Measurements from ENCODE around the gene GPC6.

The GPC6 gene

DNA sequence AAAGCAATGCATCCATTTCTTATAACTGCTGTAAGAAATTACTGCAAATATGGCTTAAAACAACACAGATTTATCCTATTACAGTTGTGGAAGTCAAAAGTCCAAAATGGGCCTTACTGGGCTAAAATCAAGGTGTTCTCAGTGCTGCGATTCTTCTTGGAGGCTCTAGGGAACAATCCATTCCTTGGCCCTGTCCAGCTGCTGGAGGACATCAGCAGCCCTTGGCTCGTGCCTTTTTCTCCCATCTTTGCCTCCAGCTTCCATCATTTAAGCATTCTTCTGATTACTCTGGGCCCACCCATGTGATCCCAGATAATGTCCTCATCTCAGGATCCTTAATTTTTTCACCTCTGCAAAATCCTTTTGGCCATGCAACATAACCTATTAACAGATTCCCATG, 645.8 kb downstream of the GPC6 start:
- Histone ChIP-seq H3K4ac (ENCODE audit: low read depth, low read length) (no peak overlapping the region), H3K4me1 (ENCODE audit: control insufficient read depth in 1 of 2, insufficient read depth in 2 of 2, low read length in 2 of 2) (no peaks in the 10 kb centered on the region), H3K4me2 (ENCODE audit: low read length) (no peak overlapping the region), H2AFZ (ENCODE audit: insufficient read depth, low read length, poor library complexity) (no peak overlapping the region), H3K27ac (ENCODE audit: low read depth, low read length) (no peak overlapping the region), H3K79me2 (ENCODE audit: control insufficient read depth, insufficient read depth, low read length, poor library complexity) (no peaks in the 10 kb centered on the region), H4K91ac (ENCODE audit: low read depth, low read length) (no peak overlapping the region), H3K9ac (ENCODE audit: low read length) (no peak overlapping the region), H3K9me3 (ENCODE audit: insufficient read depth, low read depth, low read length) (no peaks in the 10 kb centered on the region), H4K12ac (ENCODE audit: low read depth, low read length) (no peak overlapping the region), H2AK5ac (ENCODE audit: low read length) (no peak overlapping the region), H3K18ac (ENCODE audit: low read length) (no peak overlapping the region), H3K36me3 (ENCODE audit: control insufficient read depth in 1 of 2, insufficient read depth in 2 of 2, low read length in 2 of 2) (no peaks in the 10 kb centered on the region), H2BK12ac (ENCODE audit: low read length) (no peak overlapping the region), H3K23ac (ENCODE audit: low read length) (no peak overlapping the region), H3K4me3 (ENCODE audit: low read depth, low read length) (no peak overlapping the region), H3K27me3 (ENCODE audit: insufficient read depth, low read length) (no peaks in the 10 kb centered on the region), H4K8ac (ENCODE audit: low read depth, low read length) (no peak overlapping the region), H2BK5ac (ENCODE audit: low read depth, low read length, poor library complexity) (no peak overlapping the region), H3K14ac (ENCODE audit: low read length) (no peak overlapping the region), H3K79me1 (ENCODE audit: low read length) (no peaks in the 10 kb centered on the region), H2BK120ac (ENCODE audit: insufficient read depth, low read length, poor library complexity) (no peak overlapping the region)
- no CpG with 5 or more reads among the region's 2 CpGs for WGBS (ENCODE audit: extremely low coverage, insufficient coverage, insufficient read length)
- DNase-seq, result no peak

DNA sequence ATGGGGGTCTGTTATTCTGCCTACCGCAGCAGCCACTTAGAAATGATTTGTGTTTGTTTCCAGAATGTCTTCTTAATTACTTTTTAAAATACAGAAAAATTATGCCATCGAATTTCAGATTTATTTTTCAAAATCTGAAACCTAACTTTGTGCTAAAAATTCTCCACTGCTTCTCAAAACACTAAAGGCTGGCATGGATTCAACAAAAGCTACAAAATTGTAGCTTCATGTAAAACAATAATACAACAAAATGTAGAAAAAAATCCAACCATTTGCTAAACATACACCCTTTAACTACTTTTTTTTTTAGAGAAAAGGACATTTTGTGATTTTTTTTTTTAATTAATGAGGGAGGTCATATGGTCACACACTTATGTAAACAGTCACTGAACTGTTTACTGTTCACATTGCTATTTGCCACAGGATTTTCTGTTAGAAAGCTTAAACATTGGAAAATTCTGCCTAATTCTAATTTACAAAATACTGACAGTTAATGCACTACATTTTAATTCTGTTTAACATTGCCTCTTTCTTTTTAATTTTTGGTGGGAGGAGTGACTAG, 646.3 kb downstream of the GPC6 start:
- Histone ChIP-seq H2BK120ac (ENCODE audit: insufficient read depth, low read length, poor library complexity) (no peak overlapping the region), H2BK5ac (ENCODE audit: low read depth, low read length, poor library complexity) (no peak overlapping the region), H3K4me2 (ENCODE audit: low read length) (no peak overlapping the region), H3K4me3 (ENCODE audit: low read depth, low read length) (no peak overlapping the region), H3K14ac (ENCODE audit: low read length) (no peak overlapping the region), H3K18ac (ENCODE audit: low read length) (no peak overlapping the region), H3K27ac (ENCODE audit: low read depth, low read length) (no peak overlapping the region), H3K79me2 (ENCODE audit: control insufficient read depth, insufficient read depth, low read length, poor library complexity) (no peaks in the 10 kb centered on the region), H4K8ac (ENCODE audit: low read depth, low read length) (no peak overlapping the region), H4K91ac (ENCODE audit: low read depth, low read length) (no peak overlapping the region), H3K9ac (ENCODE audit: low read length) (no peak overlapping the region), H3K23ac (ENCODE audit: low read length) (no peak overlapping the region), H2AK5ac (ENCODE audit: low read length) (no peak overlapping the region), H2BK12ac (ENCODE audit: low read length) (no peak overlapping the region), H3K79me1 (ENCODE audit: low read length) (no peaks in the 10 kb centered on the region), H3K4me1 (ENCODE audit: control insufficient read depth in 1 of 2, insufficient read depth in 2 of 2, low read length in 2 of 2) (no peaks in the 10 kb centered on the region), H3K27me3 (ENCODE audit: insufficient read depth, low read length) (no peaks in the 10 kb centered on the region), H4K12ac (ENCODE audit: low read depth, low read length) (no peak overlapping the region), H3K9me3 (ENCODE audit: insufficient read depth, low read depth, low read length) (no peaks in the 10 kb centered on the region), H3K4ac (ENCODE audit: low read depth, low read length) (no peak overlapping the region), H3K36me3 (ENCODE audit: control insufficient read depth in 1 of 2, insufficient read depth in 2 of 2, low read length in 2 of 2) (no peaks in the 10 kb centered on the region), H2AFZ (ENCODE audit: insufficient read depth, low read length, poor library complexity) (no peak overlapping the region)
- no peak for DNase-seq
- no CpG with 5 or more reads among the region's 2 CpGs for WGBS (ENCODE audit: extremely low coverage, insufficient coverage, insufficient read length)

DNA sequence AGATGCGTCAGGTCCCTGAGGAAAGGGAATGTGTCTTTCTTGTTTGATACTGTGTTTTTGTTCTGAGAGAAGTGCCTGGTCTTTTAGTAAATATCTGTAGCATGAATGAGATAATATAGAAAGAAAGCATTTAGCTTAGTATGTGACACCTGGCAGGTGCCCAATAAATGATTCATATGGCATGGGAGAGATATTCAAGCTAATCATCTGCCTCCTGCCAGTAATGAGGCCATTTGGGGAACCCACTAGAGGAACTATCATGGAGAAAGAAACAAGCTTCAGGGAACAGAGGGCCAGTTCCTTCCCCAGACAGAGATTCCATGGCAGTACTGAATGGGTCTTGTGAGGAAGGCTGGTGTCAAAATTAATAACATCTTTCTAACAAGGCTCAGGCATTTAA, 648.9 kb downstream of the GPC6 start:
- Histone ChIP-seq H3K4me1 (ENCODE audit: control insufficient read depth in 1 of 2, insufficient read depth in 2 of 2, low read length in 2 of 2) (no peaks in the 10 kb centered on the region), H3K4me3 (ENCODE audit: low read depth, low read length) (no peak overlapping the region), H3K14ac (ENCODE audit: low read length) (no peak overlapping the region), H3K79me1 (ENCODE audit: low read length) (no peaks in the 10 kb centered on the region), H2BK5ac (ENCODE audit: low read depth, low read length, poor library complexity) (no peak overlapping the region), H3K36me3 (ENCODE audit: control insufficient read depth in 1 of 2, insufficient read depth in 2 of 2, low read length in 2 of 2) (no peaks in the 10 kb centered on the region), H2BK12ac (ENCODE audit: low read length) (no peak overlapping the region), H3K23ac (ENCODE audit: low read length) (no peak overlapping the region), H4K8ac (ENCODE audit: low read depth, low read length) (no peak overlapping the region), H3K27ac (ENCODE audit: low read depth, low read length) (no peak overlapping the region), H3K18ac (ENCODE audit: low read length) (no peak overlapping the region), H4K12ac (ENCODE audit: low read depth, low read length) (no peak overlapping the region), H3K4ac (ENCODE audit: low read depth, low read length) (no peak overlapping the region), H2AFZ (ENCODE audit: insufficient read depth, low read length, poor library complexity) (no peak overlapping the region), H2AK5ac (ENCODE audit: low read length) (no peak overlapping the region), H2BK120ac (ENCODE audit: insufficient read depth, low read length, poor library complexity) (no peak overlapping the region), H3K9ac (ENCODE audit: low read length) (no peak overlapping the region), H3K27me3 (ENCODE audit: insufficient read depth, low read length) (no peaks in the 10 kb centered on the region), H3K4me2 (ENCODE audit: low read length) (no peak overlapping the region), H4K91ac (ENCODE audit: low read depth, low read length) (no peak overlapping the region), H3K79me2 (ENCODE audit: control insufficient read depth, insufficient read depth, low read length, poor library complexity) (no peaks in the 10 kb centered on the region), H3K9me3 (ENCODE audit: insufficient read depth, low read depth, low read length) (no peaks in the 10 kb centered on the region)
- WGBS (ENCODE audit: extremely low coverage, insufficient coverage, insufficient read length), result no CpG with 5 or more reads among the region's 1 CpG
- DNase-seq, result no peak

DNA sequence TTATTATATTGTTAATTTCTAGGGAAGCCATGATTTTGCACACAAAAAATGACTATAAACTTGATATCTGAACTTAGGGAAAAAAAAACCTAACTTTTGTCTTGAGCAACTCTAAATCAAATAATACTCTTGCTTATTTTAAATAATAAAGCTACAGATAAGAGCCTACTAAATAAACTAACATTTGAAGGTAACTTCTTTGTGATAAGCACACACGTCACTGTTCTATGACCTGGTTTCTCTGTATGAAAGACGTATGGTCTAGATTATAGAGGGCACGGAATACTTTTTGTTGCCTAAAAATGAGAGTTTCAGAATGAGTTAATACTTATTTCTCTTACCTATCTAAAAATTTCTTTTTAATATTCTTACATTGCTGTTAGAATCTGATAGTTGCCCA, 649.6 kb downstream of the GPC6 start:
- Histone ChIP-seq H2AK5ac (ENCODE audit: low read length) (no peak overlapping the region), H3K4me1 (ENCODE audit: control insufficient read depth in 1 of 2, insufficient read depth in 2 of 2, low read length in 2 of 2) (no peaks in the 10 kb centered on the region), H3K9me3 (ENCODE audit: insufficient read depth, low read depth, low read length) (no peaks in the 10 kb centered on the region), H2BK12ac (ENCODE audit: low read length) (no peak overlapping the region), H2AFZ (ENCODE audit: insufficient read depth, low read length, poor library complexity) (no peak overlapping the region), H3K14ac (ENCODE audit: low read length) (no peak overlapping the region), H3K36me3 (ENCODE audit: control insufficient read depth in 1 of 2, insufficient read depth in 2 of 2, low read length in 2 of 2) (no peaks in the 10 kb centered on the region), H4K8ac (ENCODE audit: low read depth, low read length) (no peak overlapping the region), H3K4ac (ENCODE audit: low read depth, low read length) (no peak overlapping the region), H3K79me1 (ENCODE audit: low read length) (no peaks in the 10 kb centered on the region), H3K9ac (ENCODE audit: low read length) (no peak overlapping the region), H2BK5ac (ENCODE audit: low read depth, low read length, poor library complexity) (no peak overlapping the region), H3K79me2 (ENCODE audit: control insufficient read depth, insufficient read depth, low read length, poor library complexity) (no peaks in the 10 kb centered on the region), H3K23ac (ENCODE audit: low read length) (no peak overlapping the region), H4K12ac (ENCODE audit: low read depth, low read length) (no peak overlapping the region), H3K18ac (ENCODE audit: low read length) (no peak overlapping the region), H3K27ac (ENCODE audit: low read depth, low read length) (no peak overlapping the region), H3K4me3 (ENCODE audit: low read depth, low read length) (no peak overlapping the region), H3K4me2 (ENCODE audit: low read length) (no peak overlapping the region), H3K27me3 (ENCODE audit: insufficient read depth, low read length) (no peaks in the 10 kb centered on the region), H2BK120ac (ENCODE audit: insufficient read depth, low read length, poor library complexity) (no peak overlapping the region), H4K91ac (ENCODE audit: low read depth, low read length) (no peak overlapping the region)
- no peak for DNase-seq
- no CpG with 5 or more reads among the region's 3 CpGs for WGBS (ENCODE audit: extremely low coverage, insufficient coverage, insufficient read length)
